Measurements from ENCODE around the gene EDIL3.

The EDIL3 gene

DNA sequence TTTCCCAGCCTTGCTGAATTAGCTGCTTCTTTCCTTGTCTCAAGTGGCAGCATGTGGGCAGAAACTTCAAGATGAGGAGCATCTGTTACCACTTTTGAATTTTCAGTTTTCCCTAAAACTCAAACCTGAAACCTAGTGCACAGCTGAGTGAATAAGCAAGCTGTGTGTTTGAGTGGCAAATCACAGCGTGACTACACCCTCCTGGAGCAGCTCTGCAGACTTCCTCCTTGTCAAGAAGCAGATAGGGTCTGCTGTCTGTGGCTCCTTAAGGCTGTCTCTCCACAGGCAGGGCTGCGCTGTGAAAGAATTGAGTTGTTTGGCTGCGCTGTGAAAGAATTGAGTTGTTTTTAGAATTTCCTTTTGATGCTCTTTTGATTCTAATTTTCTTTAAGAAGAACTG, 484.4 kb downstream of the EDIL3 start:
- DNase-seq (ENCODE audit: low spot score): no peak

- DNase-seq (ENCODE audit: low spot score): no peak
Observed at GRCh38 chr5:83899326-83899970, 485.2 kb downstream of the EDIL3 start.

GRCh38 chr5:83895860-83896259, 488.8 kb downstream of the EDIL3 start:
- no peak for DNase-seq (ENCODE audit: low spot score)

DNA sequence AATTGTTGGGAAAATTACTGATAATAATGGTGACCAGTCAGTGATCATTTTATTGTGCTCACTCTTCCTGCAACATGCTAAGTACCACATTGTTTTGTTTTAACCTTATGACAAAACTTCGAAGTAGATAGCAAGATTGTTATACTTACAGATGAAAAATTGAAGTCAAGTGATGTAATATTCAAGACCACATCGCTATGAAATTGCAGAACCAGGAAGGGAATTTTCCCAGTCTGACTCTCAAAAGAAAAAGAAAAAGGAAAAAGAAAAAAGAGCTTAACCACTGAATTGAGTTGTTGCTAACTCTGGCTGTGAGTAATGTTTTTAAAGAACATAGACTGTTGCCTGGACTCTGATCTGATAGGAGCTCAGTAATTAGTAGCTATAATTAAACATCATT, 493.4 kb downstream of the EDIL3 start:
- DNase-seq (ENCODE audit: low spot score): no peak

Data from CD4-positive, alpha-beta T cell treated with Interleukin-6 at 100 ng/mL for 8 hours (primary cell).